Erythroblast (primary cell): ENCODE data around the gene DSCAM.

Source experiments
- GATA1 ChIP-seq: IDR thresholded peaks from 2 replicates; pipeline ENCODE4 v1.6.1; 2011; ENCODE audit warnings: low read depth, mild to moderate bottlenecking, control low read depth, low read length, moderate library complexity
- POLR2A ChIP-seq: IDR thresholded peaks from 2 replicates; pipeline ENCODE4 v1.6.1; 2011; ENCODE audit warnings: mild to moderate bottlenecking, low read length

DNA sequence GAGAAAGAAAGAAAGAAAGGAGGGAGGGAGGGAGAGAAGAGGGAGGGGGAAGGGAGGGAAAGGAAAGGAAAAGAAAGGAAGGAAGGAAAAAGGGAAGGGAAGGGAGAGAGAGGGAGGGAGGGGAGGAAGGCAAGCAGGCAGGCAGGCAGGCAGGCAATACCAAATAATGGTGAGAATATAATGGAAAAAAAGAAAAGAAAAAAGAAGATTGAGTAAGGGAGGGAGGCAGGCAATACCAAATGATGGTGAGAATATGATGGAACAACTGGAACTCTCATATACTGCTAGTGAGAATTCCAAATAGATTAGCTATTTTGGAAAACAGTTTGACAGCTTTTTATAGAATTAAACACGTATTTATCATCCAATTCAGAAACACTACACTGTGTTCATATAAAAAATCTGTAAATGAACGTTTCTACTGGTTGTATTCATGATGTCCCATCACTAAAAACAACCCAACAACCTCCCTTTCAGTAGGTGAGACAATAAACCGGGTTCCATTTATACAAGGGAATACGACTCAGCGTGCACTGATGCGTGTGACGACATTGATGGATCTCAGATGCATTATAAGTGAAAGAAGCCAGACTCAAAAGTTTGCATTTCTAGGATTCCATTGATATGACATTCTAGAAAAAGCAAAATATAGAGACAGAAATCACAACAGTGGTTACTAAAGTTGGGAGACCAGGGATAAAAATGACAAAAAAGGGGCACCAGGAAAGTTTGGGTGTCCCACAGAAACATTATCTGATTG is 226.4 kb downstream of the DSCAM start:
- TF ChIP-seq POLR2A: no peak
- TF ChIP-seq GATA1: no peak
